HG02943 (cell line): Measurements from ENCODE around the gene CYSTM1.
"Not testable (repeated sequence)": the region's sequence is repeated elsewhere in the genome, so short reads cannot be mapped to it uniquely, and the experiment has no call there.

ENCODE experiments used
- ATAC-seq: cut with Tn5 transposase; IDR thresholded peaks from one replicate; pipeline ENCODE4 v1.9.1; 2021; ENCODE audit warnings: mild to moderate bottlenecking, low read depth, moderate library complexity; ENCODE audit not compliant: unreplicated experiment

CYSTM1 gene

GRCh38 chr5:140175367-140176030 is 511 bp downstream of the CYSTM1 start:
- peak; percentile 46 for ATAC-seq

- ATAC-seq = no peak
These were observed 1.0 kb downstream of the CYSTM1 start for GRCh38 chr5:140176031-140176387.

DNA sequence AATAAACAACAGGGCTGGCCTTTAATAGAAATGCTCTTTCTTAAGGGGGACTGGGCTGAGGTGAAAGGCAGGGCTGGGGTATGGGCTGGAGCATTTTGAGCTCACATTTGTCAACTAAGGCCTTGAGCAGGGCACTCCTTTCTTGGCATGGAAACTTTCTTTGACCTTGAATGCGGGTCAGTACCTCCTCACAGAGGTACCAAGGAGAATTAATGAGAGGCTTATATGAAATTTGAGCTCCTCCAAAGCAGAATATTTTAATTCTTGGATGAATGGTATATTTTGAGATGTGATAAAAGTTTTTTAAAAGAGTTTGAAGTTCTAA is 3.1 kb downstream of the CYSTM1 start:
- no peak for ATAC-seq

- ATAC-seq = no peak
These were observed 3.6 kb downstream of the CYSTM1 start for GRCh38 chr5:140178482-140179116.

GRCh38 chr5:140181002-140181483 is 6.1 kb downstream of the CYSTM1 start:
- no peak for ATAC-seq

DNA sequence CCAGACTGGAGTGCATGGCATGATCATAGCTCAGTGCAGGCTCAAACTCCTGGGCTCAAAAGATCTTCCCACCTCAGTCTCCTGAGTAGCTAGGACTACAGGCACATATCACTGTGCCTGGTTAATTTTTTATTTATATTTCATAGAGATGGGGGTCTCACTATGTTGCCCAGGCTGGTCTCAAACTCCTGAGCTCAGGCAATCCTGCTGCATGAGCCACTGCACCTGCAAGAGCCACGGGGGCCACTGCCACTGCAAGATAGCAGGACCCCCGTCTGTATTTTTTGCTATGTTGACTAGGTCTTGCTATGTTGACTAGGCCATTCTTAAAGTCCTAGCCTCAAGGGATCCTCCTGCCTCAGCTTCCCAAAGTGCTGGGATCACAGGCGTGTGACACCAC is 6.5 kb downstream of the CYSTM1 start:
- no peak for ATAC-seq

GRCh38 chr5:140182075-140182711 is 7.2 kb downstream of the CYSTM1 start:
- ATAC-seq = no peak

- no peak for ATAC-seq
These were observed 7.9 kb downstream of the CYSTM1 start for GRCh38 chr5:140182803-140183367.

DNA sequence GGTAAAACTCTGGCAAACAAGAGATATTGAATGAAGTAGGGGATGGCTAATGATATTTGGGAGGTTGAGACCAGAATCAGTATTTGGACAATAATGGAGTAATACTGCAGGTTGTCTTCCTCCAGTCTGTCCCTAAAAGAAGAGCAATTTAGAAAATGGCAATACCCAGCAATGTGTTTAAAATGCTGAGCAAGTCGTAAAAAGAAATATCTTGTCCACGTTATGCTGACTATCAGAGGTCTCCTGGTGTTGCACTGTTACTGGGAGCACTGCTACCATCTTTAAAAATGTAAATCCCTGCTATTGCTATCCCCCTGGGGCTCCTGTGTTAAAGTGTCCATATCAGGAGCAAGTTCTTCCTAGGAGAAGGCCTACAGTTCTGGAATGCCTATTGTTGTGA is 10.4 kb downstream of the CYSTM1 start:
- ATAC-seq = no peak

DNA sequence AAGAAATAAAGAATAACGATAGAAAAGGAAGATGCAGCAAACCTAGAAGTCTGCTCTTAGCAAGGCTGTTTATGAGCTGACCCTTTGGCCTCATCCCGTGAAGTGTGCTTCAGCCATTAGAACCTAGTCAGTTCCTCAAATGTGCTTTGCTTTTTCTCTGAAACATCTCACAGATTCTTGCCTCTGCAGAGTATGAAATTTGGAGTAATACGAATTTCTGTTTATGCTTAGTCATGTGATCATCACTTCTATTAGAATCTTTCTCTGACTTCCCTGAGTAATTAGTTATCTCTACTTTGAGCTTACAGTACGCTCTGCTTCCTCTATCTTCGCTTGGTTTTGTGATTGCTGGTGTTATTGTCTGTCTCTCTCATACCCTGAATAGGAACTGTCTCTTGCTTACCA is 11.3 kb downstream of the CYSTM1 start:
- no peak for ATAC-seq

- no peak for ATAC-seq
These were observed 14.3 kb downstream of the CYSTM1 start for GRCh38 chr5:140189253-140189652.

GRCh38 chr5:140189977-140190871 is 15.2 kb downstream of the CYSTM1 start:
- no peak for ATAC-seq

DNA sequence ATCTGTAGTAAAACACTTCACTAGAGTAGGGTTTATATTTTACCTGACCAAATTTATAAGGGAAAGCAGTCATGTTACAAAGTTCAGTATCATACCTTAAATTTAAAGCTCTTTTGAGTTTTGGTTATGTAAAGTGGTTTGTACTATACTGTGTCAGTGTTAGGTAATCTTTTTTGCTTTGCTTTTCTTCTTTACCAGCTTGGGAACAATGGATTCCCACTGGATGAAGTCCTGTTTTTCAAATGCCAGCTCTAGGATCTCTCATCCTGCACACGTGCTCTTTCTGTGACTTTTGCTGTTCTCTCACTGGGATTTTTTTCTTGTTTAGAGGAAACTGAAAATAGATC is 15.9 kb downstream of the CYSTM1 start:
- no peak for ATAC-seq

GRCh38 chr5:140192715-140193430 is 17.9 kb downstream of the CYSTM1 start:
- ATAC-seq = no peak

DNA sequence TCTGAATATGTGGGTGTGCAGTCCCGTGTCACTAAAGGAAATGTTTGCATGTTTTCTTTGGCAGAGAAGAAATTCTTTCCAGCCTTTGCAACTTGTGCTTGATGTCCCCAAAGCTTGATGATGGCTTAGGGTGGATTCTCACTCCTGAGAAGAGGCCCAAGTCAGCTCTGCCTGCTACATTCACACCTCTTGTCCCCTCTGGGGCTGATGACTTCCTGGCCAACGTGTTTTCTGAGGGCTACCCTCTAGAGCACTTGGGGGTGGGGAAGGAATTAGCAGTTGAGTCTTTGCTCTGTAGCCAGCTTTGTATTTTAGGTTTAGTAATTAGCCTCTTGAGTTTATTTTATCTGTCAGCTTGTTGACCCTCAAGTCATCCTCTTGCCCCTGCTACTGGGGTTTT is 19.7 kb downstream of the CYSTM1 start:
- no peak for ATAC-seq

DNA sequence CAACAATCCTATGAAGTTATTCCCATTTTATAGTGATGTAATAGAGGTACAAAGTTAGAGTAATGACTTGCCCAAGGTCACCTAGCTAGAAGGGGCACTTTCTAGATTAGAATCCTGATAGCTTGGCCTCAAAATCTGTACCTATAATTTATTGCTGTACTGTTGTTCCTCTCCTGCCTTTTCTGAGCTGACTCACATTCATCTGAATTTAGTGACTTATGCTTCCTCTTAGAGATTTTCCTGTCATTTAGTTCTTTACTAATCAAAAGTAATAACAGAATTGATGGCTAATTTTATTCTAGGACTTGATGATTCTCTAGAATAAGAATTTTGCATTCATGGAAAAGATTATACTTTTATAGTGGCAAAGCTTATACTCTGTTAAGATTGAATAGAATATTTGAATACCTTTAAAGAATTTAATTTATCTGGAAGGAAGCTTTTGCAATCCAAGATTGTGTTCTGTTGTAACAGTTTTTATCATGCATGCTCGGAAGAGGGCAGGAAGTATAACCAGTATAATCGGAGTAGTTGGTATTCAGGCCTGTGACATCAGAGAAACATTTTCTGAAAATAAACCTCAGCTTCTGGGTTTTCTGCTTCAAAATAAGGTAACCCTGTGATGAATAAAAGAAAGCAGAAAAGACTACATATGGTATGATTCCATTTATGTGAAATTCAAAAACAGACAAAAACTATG is 21.3 kb downstream of the CYSTM1 start:
- ATAC-seq = no peak

GRCh38 chr5:140197023-140197422 is 22.0 kb downstream of the CYSTM1 start:
- ATAC-seq = no peak

DNA sequence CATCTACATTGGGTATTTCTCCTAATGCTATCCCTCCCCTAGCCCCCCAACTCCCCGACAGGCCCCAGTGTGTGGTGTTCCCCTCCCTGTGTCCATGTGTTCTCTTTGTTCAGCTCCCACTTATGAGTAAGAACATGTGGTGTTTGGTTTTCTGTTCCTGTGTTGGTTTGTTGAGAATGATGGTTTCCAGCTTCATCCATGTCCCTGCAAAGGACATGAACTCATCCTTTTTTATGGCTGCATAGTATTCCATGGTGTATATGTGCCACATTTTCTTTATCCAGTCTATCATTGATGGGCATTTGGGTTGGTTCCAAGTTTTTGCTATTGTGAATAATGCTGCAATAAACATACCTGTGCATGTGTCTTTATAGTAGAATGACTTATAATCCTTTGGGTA is 23.9 kb downstream of the CYSTM1 start:
- not testable (repeated sequence) for ATAC-seq

- no peak for ATAC-seq
These were observed 27.1 kb downstream of the CYSTM1 start for GRCh38 chr5:140202078-140202477.

DNA sequence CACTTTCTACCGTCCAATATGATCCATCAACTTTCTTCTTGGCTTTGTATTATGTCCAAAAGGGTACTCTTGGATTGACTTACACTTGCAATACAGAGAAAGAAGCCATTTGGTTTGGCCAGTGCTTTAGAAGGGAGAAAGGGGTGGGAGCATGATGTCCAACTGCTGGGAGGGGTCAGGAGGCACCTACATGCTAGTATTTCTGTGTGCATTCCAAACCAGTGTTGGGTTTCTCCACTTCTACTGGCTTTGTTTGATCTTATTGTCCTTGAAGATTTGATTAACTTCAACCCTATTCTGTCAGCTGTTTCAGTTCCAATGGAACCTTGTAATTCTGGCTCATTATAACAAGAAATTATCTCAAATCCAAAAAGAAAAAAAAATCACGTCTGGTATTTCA is 27.6 kb downstream of the CYSTM1 start:
- ATAC-seq = no peak
